G401 (cell line): ENCODE measurements around the gene PASD1. TPM values are rescaled to one million over a fixed set of nuclear protein-coding genes. Genes with fewer than 3 reads are reported as not detected.
"Not testable (repeated sequence)": the region's sequence is repeated elsewhere in the genome, so short reads cannot be mapped to it uniquely, and the experiment has no call there.

Experiments used
- DNase-seq: peaks from one replicate; pipeline ENCODE4 v3.0.0-alpha.2; 2015; ENCODE audit warnings: low spot score
- in situ Hi-C: cut with HindIII; loops from 2 replicates; pipeline ENCODE4 v1.10.0; 2016; ENCODE audit warnings: low sequenced_read_pairs, mixed read lengths
- total RNA-seq: library from RNA; depleted of rRNA; stranded (reverse); fragments of >200 nt; shearing (Covaris generic); gene quantifications from 2 replicates; pipeline ENCODE4 v1.2.3, GENCODE V29; 2014

Gene PASD1
- total RNA-seq, 1 experiment from 2014 or later: not detected

- DNase-seq, in situ Hi-C loops: not testable (repeated sequence)
Measured at GRCh38 chrX:151697082-151697481, 133.6 kb downstream of the PASD1 start.

DNA sequence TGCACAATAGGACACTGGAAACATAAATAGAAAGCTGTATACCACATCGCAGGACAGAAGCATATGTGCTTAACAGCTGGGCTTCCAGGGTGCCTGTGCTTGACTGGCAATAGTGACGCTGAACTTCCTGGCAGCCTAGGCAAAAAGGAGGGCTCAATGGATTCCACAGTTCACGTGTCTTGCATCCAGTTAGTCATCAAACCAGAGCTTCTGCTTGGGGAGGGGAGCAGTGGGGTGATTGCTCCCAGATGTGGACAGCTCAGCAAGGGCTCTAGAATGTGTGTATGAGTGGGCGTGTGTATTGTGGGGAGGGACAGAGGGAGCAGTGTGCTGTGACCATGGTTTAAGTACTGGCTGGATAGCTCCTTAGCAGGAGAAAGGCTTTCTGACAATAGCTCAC lies 134.0 kb downstream of the PASD1 start:
- no peak for DNase-seq

GRCh38 chrX:151698485-151698884 lies 135.0 kb downstream of the PASD1 start:
- no peak for DNase-seq
- in situ Hi-C loops: no loop called here

More for the DNA sequence above, 134.0 kb downstream of the PASD1 start:
- in situ Hi-C loops: no loop called here

DNA sequence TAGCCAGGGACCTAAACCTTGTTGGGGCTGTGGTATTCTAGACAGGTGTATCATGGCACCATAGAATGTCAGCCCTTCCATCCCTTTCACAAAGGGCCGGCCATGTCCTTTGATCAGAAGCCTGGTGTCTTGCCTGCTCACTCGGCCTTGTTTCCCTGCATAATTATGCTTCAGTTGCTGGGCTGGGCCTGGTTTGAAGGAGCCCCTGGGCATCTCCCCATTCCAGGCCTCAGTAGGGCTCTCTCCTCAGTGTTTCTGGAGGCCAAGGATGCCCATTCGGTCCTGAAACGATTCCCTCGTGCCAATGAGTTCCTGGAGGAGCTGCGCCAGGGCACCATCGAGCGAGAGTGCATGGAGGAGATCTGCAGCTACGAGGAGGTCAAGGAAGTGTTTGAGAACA lies 136.3 kb downstream of the PASD1 start:
- DNase-seq: no peak
- in situ Hi-C loops: no loop called here

- in situ Hi-C loops: no loop called here
Measured at GRCh38 chrX:151700581-151700980, 137.1 kb downstream of the PASD1 start.

GRCh38 chrX:151701071-151701470 lies 137.6 kb downstream of the PASD1 start:
- in situ Hi-C loops: no loop called here
- DNase-seq: no peak

More at GRCh38 chrX:151700581-151700980, 137.1 kb downstream of the PASD1 start:
- DNase-seq: no peak

DNA sequence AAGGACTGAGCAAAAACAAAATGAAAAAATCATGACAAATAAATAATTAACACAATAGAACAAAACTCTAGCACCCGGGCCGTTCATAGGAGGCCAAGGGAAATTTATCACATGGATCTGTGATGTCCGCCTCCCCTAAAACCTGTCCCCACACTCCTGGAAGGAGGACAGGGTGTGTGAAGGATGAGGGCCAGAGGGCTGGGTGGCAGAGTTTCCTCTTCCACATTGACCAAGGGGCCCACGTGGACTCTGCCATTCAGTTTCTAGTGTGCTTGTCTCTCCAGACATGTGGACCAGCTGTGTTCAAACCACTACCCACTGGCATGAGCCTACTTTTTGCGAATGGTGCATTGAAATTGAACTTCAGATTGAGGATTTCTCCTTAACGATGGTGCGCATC lies 138.1 kb downstream of the PASD1 start:
- no peak for DNase-seq
- in situ Hi-C loops: no loop called here

GRCh38 chrX:151702026-151702714 lies 138.7 kb downstream of the PASD1 start:
- in situ Hi-C loops: no loop called here
- DNase-seq: no peak

GRCh38 chrX:151702741-151703340 lies 139.4 kb downstream of the PASD1 start:
- in situ Hi-C loops: no loop called here

DNA sequence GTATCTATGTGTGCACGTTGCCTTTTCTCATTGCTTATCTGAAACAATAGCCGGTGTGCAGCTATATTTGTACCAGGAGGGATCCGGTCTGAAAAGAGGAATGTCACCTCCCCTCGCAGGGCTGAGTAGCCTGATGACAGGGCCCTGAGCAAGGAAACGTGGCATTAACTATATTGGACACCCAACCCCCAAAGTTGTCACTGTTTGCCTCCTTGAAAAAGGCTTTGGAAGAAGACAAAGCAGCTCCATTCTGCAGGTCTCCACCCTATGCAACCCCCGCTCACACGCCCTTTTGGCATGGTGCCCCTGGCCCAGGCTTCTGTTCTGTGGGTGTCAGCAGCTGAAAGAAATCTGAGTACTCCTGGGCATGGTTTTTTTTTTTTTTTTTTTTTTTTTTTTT lies 140.0 kb downstream of the PASD1 start:
- DNase-seq: no peak
- in situ Hi-C loops: no loop called here

More at GRCh38 chrX:151702741-151703340, 139.4 kb downstream of the PASD1 start:
- DNase-seq: no peak

DNA sequence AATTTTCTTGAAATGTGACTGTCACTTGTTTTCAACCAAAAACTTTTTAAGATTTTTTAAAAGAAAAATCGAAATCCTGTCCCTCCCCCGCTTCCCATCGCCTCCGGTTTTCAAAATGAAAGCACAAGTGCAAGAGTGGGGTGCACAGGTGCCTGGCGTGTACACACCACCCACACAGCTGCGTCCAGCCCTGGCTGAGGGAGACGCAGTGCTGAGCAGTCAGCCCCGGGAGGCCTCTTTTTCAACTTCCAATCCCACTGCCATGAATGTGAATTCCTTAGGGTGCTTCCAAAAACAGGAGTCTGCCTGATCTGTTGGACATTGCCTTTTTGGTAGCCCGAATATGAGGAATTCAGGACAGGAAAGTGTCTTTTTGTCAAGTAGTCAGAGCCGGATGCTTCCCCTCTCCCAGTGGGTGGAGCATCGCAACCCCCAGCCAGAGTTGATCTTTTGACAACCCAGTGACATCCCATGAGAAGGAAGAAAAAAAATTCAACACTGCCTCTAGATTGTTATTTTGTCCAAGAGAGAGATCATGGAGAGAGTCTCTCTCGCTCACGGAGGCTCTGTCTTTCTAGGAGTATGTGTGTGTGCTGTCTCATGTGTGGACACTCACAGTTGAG lies 140.7 kb downstream of the PASD1 start:
- DNase-seq: no peak
- in situ Hi-C loops: no loop called here

- no peak for DNase-seq
- in situ Hi-C loops: no loop called here
Measured at GRCh38 chrX:151708821-151709220, 145.3 kb downstream of the PASD1 start.

- DNase-seq: no peak
- in situ Hi-C loops: no loop called here
Measured at GRCh38 chrX:151710457-151710856, 147.0 kb downstream of the PASD1 start.

DNA sequence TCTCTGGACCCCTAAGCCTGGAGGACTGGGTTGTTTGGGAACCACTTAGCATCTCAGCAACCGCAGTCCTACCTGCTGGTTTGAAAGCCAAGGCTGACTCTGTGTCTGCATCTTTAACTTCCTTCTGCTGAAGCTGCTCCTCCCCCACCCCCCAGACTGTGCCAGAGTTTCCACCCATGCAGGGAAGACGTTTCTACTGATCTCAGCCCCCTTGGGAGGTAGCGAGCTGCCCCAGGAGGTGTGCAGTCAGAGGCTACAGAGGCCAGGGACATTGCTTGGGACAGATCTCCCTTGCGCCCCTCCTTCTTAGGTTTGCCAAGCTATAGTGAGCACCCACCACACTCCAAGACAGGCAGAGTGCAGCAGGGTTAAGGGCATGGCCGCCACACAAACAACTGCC lies 147.7 kb downstream of the PASD1 start:
- no peak for DNase-seq
- in situ Hi-C loops: no loop called here

GRCh38 chrX:151711787-151712186 lies 148.3 kb downstream of the PASD1 start:
- DNase-seq: no peak
- in situ Hi-C loops: no loop called here

DNA sequence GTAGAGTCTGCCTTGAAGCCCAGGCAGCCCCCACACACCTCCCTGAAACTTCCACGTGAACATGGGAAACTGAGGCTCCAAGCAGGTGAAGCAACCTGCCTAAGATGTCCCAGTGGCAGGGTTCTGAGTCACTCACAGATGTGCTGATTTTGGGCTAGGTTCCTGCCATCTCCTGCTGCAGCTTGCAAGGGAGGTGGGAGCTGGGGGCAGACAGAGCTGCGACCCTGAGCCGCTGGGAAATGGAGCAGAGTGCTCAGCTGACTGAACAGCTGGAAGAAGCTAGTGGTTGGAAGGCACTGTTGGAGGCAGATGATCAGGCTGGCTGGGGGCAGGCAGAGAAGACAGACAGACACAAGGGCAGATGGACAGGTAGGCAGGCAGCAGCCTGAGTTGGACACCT lies 148.8 kb downstream of the PASD1 start:
- DNase-seq: no peak
- in situ Hi-C loops: no loop called here

DNA sequence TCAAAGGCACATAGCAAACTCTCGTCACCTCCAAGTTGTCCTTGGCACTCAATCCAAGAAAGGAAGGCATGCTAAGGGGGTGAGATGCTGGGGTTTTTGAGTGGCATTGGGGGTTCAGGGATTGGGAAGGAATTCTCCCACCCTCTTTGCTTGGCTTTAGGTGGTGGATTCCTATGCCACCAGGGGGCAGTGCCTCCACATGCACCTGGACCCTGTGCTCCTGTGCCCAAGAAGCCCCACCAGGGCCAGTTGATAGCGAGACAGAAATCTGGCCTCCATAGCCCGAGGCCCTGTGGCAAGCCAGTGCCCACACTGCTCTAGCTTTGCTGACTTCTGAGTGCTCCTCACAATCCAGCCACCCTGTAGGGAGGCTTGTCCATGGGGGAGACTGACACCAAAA lies 150.4 kb downstream of the PASD1 start:
- DNase-seq: no peak
- in situ Hi-C loops: no loop called here

DNA sequence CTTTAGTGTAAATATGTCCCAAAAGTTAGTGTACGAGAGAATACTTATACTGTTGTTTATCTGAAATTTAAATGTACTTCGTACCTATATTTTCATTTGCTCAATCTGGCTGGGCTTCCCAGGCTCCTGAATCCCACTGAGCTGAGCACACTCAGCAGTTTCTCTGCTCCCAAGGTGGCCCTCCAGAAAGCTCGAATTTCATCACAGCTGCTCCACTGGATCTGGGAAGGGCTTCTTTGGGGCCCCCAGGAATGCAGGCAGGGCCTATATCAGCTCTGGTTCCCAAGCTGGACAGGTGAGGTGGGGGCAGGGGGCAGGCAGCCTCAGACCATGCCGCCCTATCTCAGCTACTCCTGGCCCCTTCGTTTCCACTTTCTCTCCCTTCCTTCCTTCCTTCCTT lies 150.9 kb downstream of the PASD1 start:
- no peak for DNase-seq
- in situ Hi-C loops: no loop called here

DNA sequence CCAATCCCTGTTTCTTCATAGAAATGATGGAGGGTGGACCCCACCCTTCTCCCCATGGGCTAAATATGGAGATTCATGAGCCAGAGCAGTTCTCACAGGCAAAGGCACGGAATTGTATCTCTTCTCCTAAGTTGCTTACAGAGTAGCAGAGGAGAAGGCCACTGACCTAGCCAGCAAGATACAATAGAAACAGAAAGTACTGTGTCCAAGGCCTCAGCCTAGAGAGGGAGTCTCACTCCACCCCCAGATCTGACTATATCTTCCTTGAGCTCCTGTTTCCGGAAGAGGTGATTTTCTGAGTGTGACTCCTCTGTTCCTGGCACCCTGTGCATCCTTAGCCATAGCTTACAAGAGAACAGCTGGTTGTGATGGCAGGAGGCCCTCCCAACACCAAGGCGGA lies 152.3 kb downstream of the PASD1 start, which contains the start of gene FATE1:
Gene FATE1 (plus strand): TSS at position 284 of the 400 bp plus-strand sequence. CDS start 85 bp downstream, at position 369.
- in situ Hi-C loops: no loop called here
- no peak for DNase-seq

DNA sequence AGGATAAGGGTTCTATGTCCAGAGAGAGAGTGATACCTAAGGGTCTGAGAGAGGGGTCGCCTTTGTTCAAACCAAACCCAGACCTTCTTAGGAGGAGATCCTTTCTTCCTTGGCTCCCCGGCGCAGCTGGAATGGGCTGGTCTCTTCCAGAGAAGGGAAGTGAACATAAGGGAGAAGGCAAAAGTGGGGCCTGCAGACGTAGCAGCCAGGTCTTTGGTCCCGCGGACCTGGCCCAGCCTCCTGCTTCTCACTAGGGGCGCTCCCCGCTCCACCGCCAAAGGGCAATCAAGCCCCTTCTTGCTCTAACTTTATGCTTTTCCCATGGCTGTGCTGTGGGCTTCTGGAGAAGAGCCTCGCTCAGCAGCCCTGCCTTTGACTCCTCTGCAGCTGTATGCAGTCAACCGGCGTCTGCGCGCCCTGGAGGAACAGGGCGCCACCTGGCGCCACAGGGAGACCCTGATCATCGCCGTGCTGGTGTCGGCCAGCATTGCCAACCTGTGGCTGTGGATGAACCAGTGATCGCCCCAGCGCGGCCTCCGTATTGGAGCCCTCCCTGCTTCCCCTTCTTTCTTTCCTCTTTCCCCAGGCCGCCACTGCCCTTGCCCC lies 158.9 kb downstream of the PASD1 start:
- no peak for DNase-seq
- in situ Hi-C loops: no loop called here
